Measurements from ENCODE around the gene MYOCD.

The MYOCD gene

GRCh38 chr17:12709063-12709462, 43.4 kb downstream of the MYOCD start:
- no peak for DNase-seq (ENCODE audit: low read depth)

GRCh38 chr17:12712415-12712814, 46.7 kb downstream of the MYOCD start:
- DNase-seq (ENCODE audit: low read depth): no peak

- no peak for DNase-seq (ENCODE audit: low read depth)
These were observed 47.3 kb downstream of the MYOCD start for GRCh38 chr17:12712941-12713340.

GRCh38 chr17:12719948-12720347, 54.3 kb downstream of the MYOCD start:
- no peak for DNase-seq (ENCODE audit: low read depth)

- no peak for DNase-seq (ENCODE audit: low read depth)
These were observed 55.9 kb downstream of the MYOCD start for GRCh38 chr17:12721581-12721980.

GRCh38 chr17:12722282-12722681, 56.6 kb downstream of the MYOCD start:
- DNase-seq (ENCODE audit: low read depth): no peak

GRCh38 chr17:12726131-12726530, 60.4 kb downstream of the MYOCD start:
- no peak for DNase-seq (ENCODE audit: low read depth)

- DNase-seq (ENCODE audit: low read depth): no peak
These were observed 61.5 kb downstream of the MYOCD start for GRCh38 chr17:12727076-12727760.

- DNase-seq (ENCODE audit: low read depth): no peak
These were observed 62.2 kb downstream of the MYOCD start for GRCh38 chr17:12727881-12728280.

GRCh38 chr17:12729086-12729485, 63.4 kb downstream of the MYOCD start:
- DNase-seq (ENCODE audit: low read depth): no peak

GRCh38 chr17:12730421-12730820, 64.7 kb downstream of the MYOCD start:
- no peak for DNase-seq (ENCODE audit: low read depth)

GRCh38 chr17:12730931-12731521, 65.3 kb downstream of the MYOCD start:
- DNase-seq (ENCODE audit: low read depth): no peak

GRCh38 chr17:12731839-12732238, 66.1 kb downstream of the MYOCD start:
- DNase-seq (ENCODE audit: low read depth): no peak

GRCh38 chr17:12732366-12732765, 66.7 kb downstream of the MYOCD start:
- DNase-seq (ENCODE audit: low read depth): no peak

GRCh38 chr17:12734926-12735325, 69.2 kb downstream of the MYOCD start:
- no peak for DNase-seq (ENCODE audit: low read depth)

- no peak for DNase-seq (ENCODE audit: low read depth)
These were observed 69.8 kb downstream of the MYOCD start for GRCh38 chr17:12735517-12735916.

GRCh38 chr17:12736526-12736925, 70.8 kb downstream of the MYOCD start:
- no peak for DNase-seq (ENCODE audit: low read depth)

- DNase-seq (ENCODE audit: low read depth): no peak
These were observed 72.2 kb downstream of the MYOCD start for GRCh38 chr17:12737740-12738469.

- DNase-seq (ENCODE audit: low read depth): no peak
These were observed 72.9 kb downstream of the MYOCD start for GRCh38 chr17:12738624-12739023.

- DNase-seq (ENCODE audit: low read depth): no peak
These were observed 73.8 kb downstream of the MYOCD start for GRCh38 chr17:12739500-12739899.

- DNase-seq (ENCODE audit: low read depth): no peak
These were observed 77.4 kb downstream of the MYOCD start for GRCh38 chr17:12743046-12743445.

GRCh38 chr17:12744298-12744697, 78.6 kb downstream of the MYOCD start:
- DNase-seq (ENCODE audit: low read depth): no peak

- no peak for DNase-seq (ENCODE audit: low read depth)
These were observed 79.1 kb downstream of the MYOCD start for GRCh38 chr17:12744786-12745185.

Measured in activated gamma-delta T cell treated with anti-CD3 and anti-CD28 coated beads, Interleukin-2, amount 50 U/mL, for 16 hours (primary cell).